DOHH2 (cell line): ENCODE results near the gene SRXN1.

Source experiments
- H3F3A ChIP-seq: fragments of 200-600 bp; sonication (generic), shearing (Covaris generic); 2 replicates; pipeline ENCODE4 v1.6.0; 2016; ENCODE audit warnings: antibody characterized with exemption, mild to moderate bottlenecking; ENCODE audit not compliant: control insufficient read depth, insufficient read depth
- H3K27ac ChIP-seq: fragments of 200-600 bp; sonication (generic); 2 replicates; pipeline ENCODE4 v1.5.1; 2014; ENCODE audit warnings: low read depth, mild to moderate bottlenecking, low read length, moderate library complexity
- H3K27me3 ChIP-seq: fragments of 200-600 bp; sonication (generic); 2 replicates; pipeline ENCODE4 v1.6.1; 2014; ENCODE audit warnings: mild to moderate bottlenecking, low read length, mixed read lengths; ENCODE audit not compliant: control insufficient read depth
- H3K36me3 ChIP-seq: fragments of 200-600 bp; sonication (generic); 2 replicates; pipeline ENCODE4 v1.6.1; 2014; ENCODE audit warnings: mild to moderate bottlenecking, low read length, moderate library complexity, mixed read lengths; ENCODE audit not compliant: control insufficient read depth
- H3K4me1 ChIP-seq: fragments of 200-600 bp; sonication (generic); 2 replicates; pipeline ENCODE4 v1.6.1; 2014; ENCODE audit warnings: mild to moderate bottlenecking, low read length, mixed read lengths; ENCODE audit not compliant: control insufficient read depth
- H3K4me2 ChIP-seq: fragments of 200-600 bp; sonication (generic); 2 replicates; pipeline ENCODE4 v1.6.0; 2014; ENCODE audit warnings: mild to moderate bottlenecking, low read length, moderate library complexity
- H3K4me3 ChIP-seq: fragments of 200-600 bp; sonication (generic); 2 replicates; pipeline ENCODE4 v1.5.1; 2014; ENCODE audit warnings: mild to moderate bottlenecking, low read length, mixed read lengths
- H3K79me2 ChIP-seq: fragments of 200-600 bp; sonication (generic); 2 replicates; pipeline ENCODE4 v1.6.1; 2014; ENCODE audit warnings: mild to moderate bottlenecking, low read length, mixed read lengths; ENCODE audit not compliant: control insufficient read depth
- H3K9me2 ChIP-seq: fragments of 200-600 bp; sonication (generic); replicated peaks from 2 replicates; pipeline ENCODE4 v1.6.1; 2014; ENCODE audit warnings: mild to moderate bottlenecking, low read length, mixed read lengths; ENCODE audit not compliant: control insufficient read depth
- H3K9me3 ChIP-seq: fragments of 200-600 bp; sonication (generic); 2 replicates; pipeline ENCODE4 v1.6.1; 2014; ENCODE audit warnings: antibody characterized with exemption, low read length, mixed read lengths; ENCODE audit not compliant: control insufficient read depth, insufficient read depth
- H4K20me1 ChIP-seq: fragments of 200-600 bp; sonication (generic); 2 replicates; pipeline ENCODE4 v1.6.0; 2014; ENCODE audit warnings: low read depth, mild to moderate bottlenecking, antibody characterized with exemption, low read length, moderate library complexity; ENCODE audit not compliant: control insufficient read depth, insufficient read depth
- CTCF ChIP-seq: fragments of 200-600 bp; sonication (generic); IDR thresholded peaks from one replicate; pipeline ENCODE4 v1.5.1; 2014; ENCODE audit warnings: antibody characterized with exemption, mild to moderate bottlenecking, low read depth, low read length; ENCODE audit not compliant: poor library complexity, severe bottlenecking
- EZH2phosphoT487 ChIP-seq: fragments of 200-600 bp; sonication (generic); IDR thresholded peaks from 2 replicates; pipeline ENCODE4 v1.6.1; 2017; ENCODE audit warnings: borderline replicate concordance, mild to moderate bottlenecking, antibody characterized with exemption, low read length, moderate library complexity, mixed read lengths

SRXN1 gene

GRCh38 chr20:684676-685319 is 31.8 kb upstream of the SRXN1 start:
- no peaks in the 10 kb centered on the region for H3K36me3 ChIP-seq
- no peaks in the 10 kb centered on the region for H4K20me1 ChIP-seq
- no peak for TF ChIP-seq CTCF
- TF ChIP-seq EZH2phosphoT487, result no peak
- no peaks in the 10 kb centered on the region for H3K4me1 ChIP-seq
- H3F3A ChIP-seq, result no peaks in the 10 kb centered on the region
- no peak overlapping the region for H3K27ac ChIP-seq
- H3K27me3 ChIP-seq, result peaks cover 6% of the 10 kb centered on the region; the same call in 1 of the 2 replicates
- H3K79me2 ChIP-seq, result no peaks in the 10 kb centered on the region
- no peak overlapping the region for H3K4me2 ChIP-seq
- no peaks in the 10 kb centered on the region for H3K9me2 ChIP-seq
- H3K9me3 ChIP-seq, result no peaks in the 10 kb centered on the region
- H3K4me3 ChIP-seq, result no peak overlapping the region

GRCh38 chr20:682123-682522 is 29.1 kb upstream of the SRXN1 start:
- no peaks in the 10 kb centered on the region for H4K20me1 ChIP-seq
- H3K4me3 ChIP-seq, result no peak overlapping the region
- H3F3A ChIP-seq, result no peaks in the 10 kb centered on the region
- no peaks in the 10 kb centered on the region for H3K36me3 ChIP-seq
- H3K9me3 ChIP-seq, result no peaks in the 10 kb centered on the region
- no peaks in the 10 kb centered on the region for H3K79me2 ChIP-seq
- H3K27me3 ChIP-seq, result peaks cover 14% of the 10 kb centered on the region; the same call in 1 of the 2 replicates
- H3K27ac ChIP-seq, result no peak overlapping the region
- TF ChIP-seq CTCF (no peak), EZH2phosphoT487 (no peak)
- H3K4me2 ChIP-seq, result no peak overlapping the region
- H3K4me1 ChIP-seq, result no peaks in the 10 kb centered on the region
- no peaks in the 10 kb centered on the region for H3K9me2 ChIP-seq

- Histone ChIP-seq H3K9me3 (no peaks in the 10 kb centered on the region), H3K4me2 (no peak overlapping the region), H3K4me3 (no peak overlapping the region), H3F3A (no peaks in the 10 kb centered on the region), H3K9me2 (no peaks in the 10 kb centered on the region), H3K36me3 (no peaks in the 10 kb centered on the region), H3K79me2 (no peaks in the 10 kb centered on the region), H3K27ac (no peak overlapping the region), H3K4me1 (peaks cover 12% of the 10 kb centered on the region), H4K20me1 (no peaks in the 10 kb centered on the region), H3K27me3 (peaks cover 23% of the 10 kb centered on the region)
- TF ChIP-seq EZH2phosphoT487, result no peak
- TF ChIP-seq CTCF, result no peak
Measured at GRCh38 chr20:680638-681187, 27.7 kb upstream of the SRXN1 start.
